COLO668 (cell line): Measurements from ENCODE around the gene SESN3.

ENCODE experiments used
- DNase-seq: peaks from one replicate; lab custom pipeline; 2025; ENCODE audit not compliant: unreplicated experiment; lab: John Stamatoyannopoulos, UW

SESN3 gene

GRCh38 chr11:95132956-95133355 is 98.0 kb downstream of the SESN3 start:
- no peak for DNase-seq

- no peak for DNase-seq
Measured at GRCh38 chr11:95128602-95129001, 102.4 kb downstream of the SESN3 start.

- DNase-seq, result no peak
Measured at GRCh38 chr11:95123556-95123955, 107.4 kb downstream of the SESN3 start.

- DNase-seq, result no peak
Measured at GRCh38 chr11:95121698-95122097, 109.3 kb downstream of the SESN3 start.

- DNase-seq, result no peak
Measured at GRCh38 chr11:95119361-95120060, 111.5 kb downstream of the SESN3 start.

- DNase-seq, result no peak
Measured at GRCh38 chr11:95115597-95115996, 115.4 kb downstream of the SESN3 start.
